Uterus (tissue), 4 donors: ENCODE measurements around the gene SMIM38. TPM values are rescaled to one million over a fixed set of nuclear protein-coding genes. Genes with fewer than 3 reads are reported as not detected.

Experiments
- DNase-seq, 2 donors: peaks; one replicate each; pipeline ENCODE4 v3.0.0-alpha.2; 2019 to 2020
- H3K27ac ChIP-seq, 2 donors: fragments of 200-600 bp; sonication (generic); 1 replicate in 1 of 2; 2 replicates in 1 of 2; pipeline ENCODE4 v1.5.1; 2016 to 2018
- H3K27me3 ChIP-seq, 2 donors: fragments of 200-600 bp; sonication (generic); one replicate each; pipeline ENCODE4 v1.5.1; 2018 to 2019; ENCODE audit warnings: control low read depth in 1 of 2
- H3K36me3 ChIP-seq, 2 donors: fragments of 200-600 bp; sonication (generic); one replicate each; pipeline ENCODE4 v1.5.1; 2019; ENCODE audit warnings: control low read depth in 1 of 2
- H3K4me1 ChIP-seq, 2 donors: fragments of 200-600 bp; sonication (generic); one replicate each; pipeline ENCODE4 v1.5.1; 2018 to 2019; ENCODE audit warnings: control low read depth in 1 of 2
- H3K4me3 ChIP-seq, 2 donors: fragments of 200-600 bp; sonication (generic); 1 replicate in 1 of 2; 2 replicates in 1 of 2; pipeline ENCODE4 v1.5.1; 2018 to 2019; ENCODE audit warnings: mild to moderate bottlenecking in 1 of 2
- H3K9me3 ChIP-seq, 2 donors: fragments of 200-600 bp; sonication (generic); one replicate each; pipeline ENCODE4 v1.5.1; 2019; ENCODE audit warnings: control low read depth in 1 of 2
- POLR2A ChIP-seq, 2 donors: fragments of 450-650 bp; IDR thresholded peaks; one replicate each; pipeline ENCODE4 v1.6.1; 2016; ENCODE audit warnings: antibody characterized with exemption in 2 of 2, mild to moderate bottlenecking in 1 of 2, moderate library complexity in 1 of 2
- intact Hi-C: fragments of 100-400 bp; cut with DNase I; formaldehyde crosslinking; loops from one replicate; pipeline ENCODE4 v1.15.1; 2023; ENCODE audit warnings: low total_unique reads
- total RNA-seq, 4 donors: library from RNA; depleted of rRNA in 3 of 4; stranded (reverse); fragments of >200 nt in 3 of 4; gene quantifications; one replicate each; pipeline versions ENCODE4 v1.1.0 to v1.2.4, GENCODE V29; 2014 to 2023
- TF ChIP-seq, protein P1 (sequence below), 4 experiments: fragments of 200-600 bp in 2 of 4; fragments of 450-650 bp in 2 of 4; sonication (generic) in 2 of 4; IDR thresholded peaks; one replicate each; pipeline ENCODE4 v1.5.1; 2016 to 2019; ENCODE audit warnings: antibody characterized with exemption in 4 of 4, mild to moderate bottlenecking in 2 of 4, moderate library complexity in 1 of 4
- donor health status: DM: yes; HTN: yes; CAD: no.

SMIM38 gene
- total RNA-seq, 4 donors from 2014 or later: 0.29 to 7.5 (median 1.7) TPM

DNA sequence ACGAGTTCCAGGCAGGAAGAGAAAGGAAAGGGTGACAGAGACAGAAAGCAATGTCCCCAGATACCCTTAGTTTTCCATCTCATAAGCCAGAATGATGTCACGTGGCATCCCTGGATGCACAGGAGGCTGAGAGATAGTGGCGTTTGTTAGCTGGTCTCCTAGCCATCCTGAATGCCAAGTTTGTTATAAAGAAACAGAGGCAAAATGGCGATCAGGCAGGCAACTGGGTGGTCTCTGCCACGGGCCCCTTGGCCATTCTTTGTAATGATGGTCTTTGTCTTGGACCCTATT is 5.3 kb downstream of the SMIM38 start:
- no peak for TF ChIP-seq POLR2A (IDR thresholded peaks at IDR 0.05)
- TF ChIP-seq, protein P1, sequence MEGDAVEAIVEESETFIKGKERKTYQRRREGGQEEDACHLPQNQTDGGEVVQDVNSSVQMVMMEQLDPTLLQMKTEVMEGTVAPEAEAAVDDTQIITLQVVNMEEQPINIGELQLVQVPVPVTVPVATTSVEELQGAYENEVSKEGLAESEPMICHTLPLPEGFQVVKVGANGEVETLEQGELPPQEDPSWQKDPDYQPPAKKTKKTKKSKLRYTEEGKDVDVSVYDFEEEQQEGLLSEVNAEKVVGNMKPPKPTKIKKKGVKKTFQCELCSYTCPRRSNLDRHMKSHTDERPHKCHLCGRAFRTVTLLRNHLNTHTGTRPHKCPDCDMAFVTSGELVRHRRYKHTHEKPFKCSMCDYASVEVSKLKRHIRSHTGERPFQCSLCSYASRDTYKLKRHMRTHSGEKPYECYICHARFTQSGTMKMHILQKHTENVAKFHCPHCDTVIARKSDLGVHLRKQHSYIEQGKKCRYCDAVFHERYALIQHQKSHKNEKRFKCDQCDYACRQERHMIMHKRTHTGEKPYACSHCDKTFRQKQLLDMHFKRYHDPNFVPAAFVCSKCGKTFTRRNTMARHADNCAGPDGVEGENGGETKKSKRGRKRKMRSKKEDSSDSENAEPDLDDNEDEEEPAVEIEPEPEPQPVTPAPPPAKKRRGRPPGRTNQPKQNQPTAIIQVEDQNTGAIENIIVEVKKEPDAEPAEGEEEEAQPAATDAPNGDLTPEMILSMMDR (IDR thresholded peaks at IDR 0.05): no peak
- no peaks in the 10 kb centered on the region for H3K36me3 ChIP-seq
- no peak for DNase-seq
- H3K27me3 ChIP-seq: no peaks in the 10 kb centered on the region
- no peaks in the 10 kb centered on the region for H3K9me3 ChIP-seq
- no peak overlapping the region for H3K4me3 ChIP-seq
- peaks cover 0 to 7% of the 10 kb centered on the region in 2 donors for H3K4me1 ChIP-seq
- intact Hi-C loops: no loop called here
- no peak overlapping the region for H3K27ac ChIP-seq

DNA sequence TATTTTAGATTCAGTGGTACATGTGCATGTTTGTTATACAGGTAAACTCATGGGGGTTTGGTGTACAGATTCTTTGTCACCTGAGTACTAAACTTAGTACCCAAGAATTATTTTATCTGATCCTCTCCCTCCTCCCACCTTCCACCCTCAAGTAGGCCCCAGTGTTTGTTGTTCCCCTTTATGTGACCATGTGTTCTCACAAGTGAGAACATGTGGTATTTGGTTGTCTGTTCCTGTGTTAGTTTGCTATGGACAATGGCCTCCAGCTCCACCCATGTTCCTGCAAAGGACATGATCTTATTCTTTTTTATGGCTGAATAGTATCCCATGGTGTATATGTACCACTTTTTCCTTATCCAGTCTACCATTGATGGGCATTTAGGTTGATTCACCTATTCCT is 6.8 kb downstream of the SMIM38 start:
- intact Hi-C loops: no loop called here
- TF ChIP-seq, protein P1 (IDR thresholded peaks at IDR 0.05): no peak
- no peak for TF ChIP-seq POLR2A (IDR thresholded peaks at IDR 0.05)
- Histone ChIP-seq H3K36me3 (no peaks in the 10 kb centered on the region), H3K4me1 (no peaks in the 10 kb centered on the region), H3K27me3 (no peaks in the 10 kb centered on the region), H3K9me3 (no peaks in the 10 kb centered on the region), H3K4me3 (no peak overlapping the region), H3K27ac (no peak overlapping the region)
- DNase-seq: no peak

DNA sequence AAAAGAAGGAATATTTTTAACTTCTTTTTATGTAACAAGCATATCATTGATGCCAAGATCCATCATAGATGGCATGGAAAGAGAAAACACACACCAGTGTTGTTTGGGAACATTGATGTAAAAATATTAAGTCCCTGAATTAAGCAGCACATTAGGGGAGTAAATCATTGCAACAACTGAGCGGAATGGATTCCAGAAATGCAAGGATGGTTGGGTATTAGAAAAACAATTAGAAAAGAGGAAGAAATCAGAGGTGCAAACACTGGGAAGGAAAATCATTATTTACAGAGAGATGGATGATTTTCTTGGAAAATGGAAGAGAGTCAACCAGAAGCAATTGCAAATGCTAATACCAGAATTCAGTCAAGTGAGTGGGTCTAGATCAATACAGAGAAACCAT is 8.1 kb downstream of the SMIM38 start:
- H3K4me3 ChIP-seq: no peak overlapping the region
- no peaks in the 10 kb centered on the region for H3K36me3 ChIP-seq
- TF ChIP-seq POLR2A (IDR thresholded peaks at IDR 0.05): no peak
- TF ChIP-seq, protein P1 (IDR thresholded peaks at IDR 0.05): no peak
- H3K4me1 ChIP-seq: no peaks in the 10 kb centered on the region
- H3K9me3 ChIP-seq: no peaks in the 10 kb centered on the region
- intact Hi-C loops: no loop called here
- no peak for DNase-seq
- no peaks in the 10 kb centered on the region for H3K27me3 ChIP-seq
- no peak overlapping the region for H3K27ac ChIP-seq

DNA sequence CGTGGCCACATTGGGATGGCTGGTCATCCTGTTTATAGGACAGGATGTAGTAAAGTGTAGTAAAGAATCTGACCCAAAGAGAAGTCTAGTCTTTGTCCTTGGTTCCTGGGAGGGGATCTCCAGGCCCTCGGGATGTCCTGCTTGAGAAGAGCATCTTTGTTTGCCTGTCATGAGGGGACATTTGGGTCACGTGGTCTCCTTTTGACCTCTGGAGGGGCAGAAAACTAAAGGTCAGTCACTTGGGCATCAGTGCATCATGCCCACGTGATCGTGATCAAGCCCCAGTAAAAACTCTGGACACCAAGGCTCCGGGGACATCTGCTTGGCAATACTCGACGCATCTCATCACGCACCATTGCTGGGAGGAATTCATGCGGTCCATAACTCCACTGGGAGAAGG is 9.1 kb downstream of the SMIM38 start:
- no peaks in the 10 kb centered on the region for H3K36me3 ChIP-seq
- intact Hi-C loops: no loop called here
- no peak overlapping the region for H3K4me3 ChIP-seq
- no peak for TF ChIP-seq POLR2A (IDR thresholded peaks at IDR 0.05)
- TF ChIP-seq, protein P1 (IDR thresholded peaks at IDR 0.05): no peak
- DNase-seq: no peak
- H3K27me3 ChIP-seq: no peaks in the 10 kb centered on the region
- no peaks in the 10 kb centered on the region for H3K4me1 ChIP-seq
- H3K27ac ChIP-seq: no peak overlapping the region
- H3K9me3 ChIP-seq: no peaks in the 10 kb centered on the region

DNA sequence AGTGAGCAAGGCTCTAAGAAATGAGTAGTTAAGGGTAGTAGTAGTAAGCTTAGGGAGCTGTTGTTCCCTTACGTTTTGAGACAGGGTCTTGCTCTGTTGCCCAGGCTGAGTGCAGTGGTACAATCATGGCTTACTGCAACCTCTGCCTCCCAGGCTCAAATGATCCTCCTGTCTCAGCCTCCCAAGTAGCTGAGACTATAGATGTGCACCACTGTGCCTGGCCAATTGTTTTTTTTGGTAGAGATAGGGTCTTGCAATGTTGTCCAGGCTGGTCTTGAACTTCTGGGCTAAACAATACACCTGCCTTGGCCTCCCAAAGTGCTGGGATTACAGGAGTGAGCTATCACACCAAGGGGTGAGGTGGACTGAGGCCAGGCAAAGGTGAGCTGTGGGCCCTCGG is 10.0 kb downstream of the SMIM38 start:
- Histone ChIP-seq H3K4me1 (no peaks in the 10 kb centered on the region), H3K4me3 (no peak overlapping the region), H3K9me3 (no peaks in the 10 kb centered on the region), H3K36me3 (no peaks in the 10 kb centered on the region), H3K27me3 (no peaks in the 10 kb centered on the region), H3K27ac (peak overlapping the region; percentile 46 to 65)
- intact Hi-C loops: no loop called here
- DNase-seq: no peak
- no peak for TF ChIP-seq POLR2A (IDR thresholded peaks at IDR 0.05)
- TF ChIP-seq, protein P1 (IDR thresholded peaks at IDR 0.05): no peak
